NCI-H2227 (cell line): Measurements from ENCODE around the gene TTC31.

Experiments used
- DNase-seq: peaks from one replicate; lab custom pipeline; 2025; ENCODE audit not compliant: unreplicated experiment; lab: John Stamatoyannopoulos, UW

The TTC31 gene

DNA sequence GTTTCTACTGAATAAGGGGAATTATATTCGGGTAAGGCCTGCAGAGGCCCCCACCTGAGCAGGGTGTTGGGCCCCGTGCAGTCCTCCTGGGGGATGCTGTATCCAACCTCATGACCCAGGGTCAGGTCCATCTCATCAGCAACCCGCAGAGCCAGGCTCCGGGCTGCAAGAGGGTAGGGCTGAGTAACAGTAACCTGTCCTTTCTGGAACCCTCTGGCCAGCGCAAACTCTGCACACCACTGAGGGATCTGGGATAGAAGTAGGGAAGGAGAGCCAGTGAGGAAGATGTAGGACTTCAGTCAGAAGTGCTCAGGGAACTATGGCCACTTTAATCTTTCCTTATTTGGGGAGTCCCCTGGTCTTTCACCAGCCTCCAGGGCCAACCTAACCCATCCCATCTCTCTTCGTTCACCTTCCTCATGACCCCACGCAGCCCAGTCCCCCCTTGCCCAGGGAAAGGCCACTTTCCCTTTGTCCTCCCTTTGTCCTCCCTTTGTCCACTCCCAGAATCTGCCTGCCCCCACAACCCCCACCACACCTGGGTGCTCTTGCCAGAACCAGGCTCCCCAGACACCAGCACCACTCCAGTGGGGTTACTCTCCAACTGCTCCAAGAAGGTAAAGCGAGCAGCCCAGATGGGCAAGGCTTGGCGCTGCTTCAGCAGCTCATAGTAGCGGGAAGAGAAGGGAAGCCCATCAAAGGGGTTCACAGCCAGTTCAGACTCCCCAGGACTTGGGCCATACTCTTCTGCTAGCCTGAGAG, 42.3 kb downstream of the TTC31 start:
- no peak for DNase-seq

- DNase-seq: peak; percentile 58
These were observed 43.1 kb downstream of the TTC31 start, which contains the start of gene DQX1 for GRCh38 chr2:74525717-74526648. Gene DQX1 (minus strand): TSS chr2:74526231. CDS start chr2:74525729, 502 bp downstream.

DNA sequence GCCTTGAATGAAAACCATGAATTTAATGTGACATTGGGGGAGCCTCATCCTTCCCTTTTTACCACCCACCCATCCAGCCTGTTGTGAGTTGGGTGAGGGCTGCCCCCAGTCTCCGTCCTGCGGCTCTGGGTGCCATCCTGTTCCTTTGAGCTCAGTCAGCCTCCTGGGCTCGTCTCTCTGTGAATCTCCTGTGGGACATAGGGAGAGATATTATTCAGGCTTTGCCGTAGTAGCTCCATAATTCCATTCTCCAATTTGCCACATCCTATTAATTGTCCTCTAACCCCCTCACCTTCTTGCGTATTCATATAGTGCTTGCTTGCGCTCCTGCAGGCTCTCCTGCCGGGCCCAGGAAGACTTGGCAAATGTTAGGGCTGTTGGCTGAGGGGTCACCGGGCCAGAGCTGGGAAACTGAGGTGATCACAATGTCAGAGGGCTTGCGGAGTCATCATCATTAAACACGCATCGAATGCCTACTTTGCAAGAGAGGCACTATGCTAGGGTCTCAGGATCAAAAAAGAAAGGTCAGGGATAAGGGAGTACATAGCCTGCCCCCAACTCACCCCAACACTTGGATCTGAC, 43.9 kb downstream of the TTC31 start:
- no peak for DNase-seq

DNA sequence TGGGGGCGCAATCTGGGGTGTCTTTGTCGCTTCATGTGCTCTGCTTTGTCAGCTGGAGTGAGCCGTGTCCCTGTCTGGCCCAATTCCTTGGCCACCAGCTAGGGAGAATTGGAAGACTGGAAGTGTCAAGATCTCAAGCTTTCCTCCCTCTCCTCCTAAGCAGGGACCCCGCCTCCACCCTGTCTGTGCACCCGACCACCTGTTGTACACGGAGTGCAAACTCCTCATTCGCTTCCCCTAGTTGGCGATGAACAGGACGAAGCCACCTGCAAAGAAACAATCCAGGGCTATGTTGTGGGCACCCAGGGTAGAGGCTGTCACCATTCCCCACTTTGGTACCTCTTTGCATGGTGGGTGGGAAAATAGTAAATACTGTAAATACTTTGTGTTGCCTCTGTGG, 44.9 kb downstream of the TTC31 start:
- DNase-seq: no peak

DNA sequence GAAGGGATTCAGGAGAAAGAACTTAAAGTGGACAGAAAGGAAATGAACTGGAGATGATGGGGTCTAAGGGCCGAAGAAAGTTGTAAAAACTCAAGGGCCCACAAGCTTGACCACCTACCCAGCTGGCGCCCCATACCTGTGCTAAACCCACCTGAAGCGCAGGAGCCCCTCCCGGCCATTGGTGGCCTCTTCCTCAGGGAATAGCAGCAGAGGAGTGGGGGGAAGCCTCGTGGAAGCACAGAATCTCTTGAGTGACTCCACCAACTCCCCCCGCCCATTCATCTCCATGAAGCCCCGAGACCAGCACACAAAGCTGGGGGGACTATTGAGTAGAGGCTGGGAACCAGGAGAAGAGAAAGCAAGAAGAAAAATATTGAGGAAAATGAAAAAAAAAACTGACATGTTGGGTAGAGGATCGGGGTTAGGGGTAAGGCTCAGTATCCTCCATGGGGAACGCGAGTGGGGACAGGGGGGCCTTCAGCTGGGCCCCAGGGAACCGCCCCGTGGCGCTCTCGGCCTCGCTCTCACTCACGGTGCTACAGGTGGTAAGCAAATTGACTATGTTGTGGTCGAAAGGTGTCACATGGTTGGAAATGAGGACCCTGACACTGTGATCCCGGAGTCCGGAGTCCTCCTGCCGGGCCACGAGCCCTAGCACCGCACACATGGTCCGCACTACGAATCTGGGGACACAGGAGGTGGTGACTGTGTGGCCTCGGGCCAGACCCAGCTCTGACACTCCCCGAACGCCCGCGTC, 45.9 kb downstream of the TTC31 start:
- no peak for DNase-seq

DNA sequence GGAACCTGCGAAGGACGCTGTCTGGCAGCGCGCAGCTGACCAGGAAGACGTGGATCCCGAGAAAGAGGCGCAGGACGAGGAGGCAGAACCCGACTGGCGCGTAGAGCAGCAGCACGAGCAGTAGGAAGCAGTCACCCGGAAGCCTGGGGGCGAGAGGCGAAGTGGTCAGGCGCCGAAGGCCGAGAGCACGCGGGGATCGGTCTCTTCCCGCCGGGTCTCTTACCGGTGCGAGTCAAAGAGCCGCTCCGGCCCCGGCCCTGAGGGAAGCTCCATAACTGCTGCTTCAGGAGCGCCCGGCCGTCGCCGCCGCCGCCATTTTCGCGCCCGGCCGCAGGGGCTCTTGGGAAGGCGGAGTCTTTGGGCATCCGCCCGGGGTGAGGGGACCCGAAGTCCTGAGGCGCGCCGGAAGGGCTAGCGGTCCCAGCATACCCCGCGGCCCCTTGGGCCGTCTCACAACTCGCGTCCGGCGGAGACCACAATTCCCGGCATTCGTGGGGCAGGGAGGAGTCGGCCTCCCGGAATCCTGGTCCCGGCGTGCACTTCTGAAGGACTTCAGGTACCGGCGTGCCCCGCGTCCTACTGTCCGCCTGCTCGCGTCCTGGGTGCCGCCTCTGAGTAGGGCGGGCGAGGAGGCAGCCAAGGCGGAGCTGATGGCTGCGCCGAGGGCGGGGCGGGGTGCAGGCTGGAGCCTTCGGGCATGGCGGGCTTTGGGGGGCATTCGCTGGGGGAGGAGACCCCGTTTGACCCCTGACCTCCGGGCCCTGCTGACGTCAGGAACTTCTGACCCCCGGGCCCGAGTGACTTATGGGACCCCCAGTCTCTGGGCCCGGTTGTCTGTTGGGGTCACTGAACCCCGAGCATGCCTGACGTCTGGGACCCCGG, 46.7 kb downstream of the TTC31 start, which contains the start of the genes AUP1 and HTRA2:
TSS of gene AUP1 (minus strand) at position 350 of the 882 bp plus-strand sequence. CDS start at position 273, 77 bp downstream.
TSS of gene HTRA2 (plus strand) at position 577 of the 882 bp plus-strand sequence. CDS start at position 651, 74 bp downstream.
- DNase-seq: peak; percentile 100

- DNase-seq: peak; percentile 58
These were observed 47.6 kb downstream of the TTC31 start for GRCh38 chr2:74530239-74531187.

DNA sequence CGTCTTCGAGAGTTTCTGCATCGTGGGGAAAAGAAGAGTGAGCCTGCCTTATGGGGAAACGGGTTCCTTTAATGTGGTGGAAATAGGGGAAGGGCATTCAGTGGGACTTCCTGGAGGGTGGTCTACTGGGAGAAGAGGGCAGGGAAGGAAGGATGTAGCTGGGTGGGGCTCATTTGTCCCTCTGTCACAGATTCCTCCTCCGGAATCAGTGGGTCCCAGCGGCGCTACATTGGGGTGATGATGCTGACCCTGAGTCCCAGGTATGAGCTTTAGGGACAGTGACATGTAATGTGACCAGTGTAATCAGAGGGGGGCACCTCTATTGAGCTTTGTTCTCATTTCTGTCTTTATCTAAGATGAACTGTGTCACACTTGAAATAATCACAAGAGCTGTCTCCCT, 48.8 kb downstream of the TTC31 start:
- no peak for DNase-seq

DNA sequence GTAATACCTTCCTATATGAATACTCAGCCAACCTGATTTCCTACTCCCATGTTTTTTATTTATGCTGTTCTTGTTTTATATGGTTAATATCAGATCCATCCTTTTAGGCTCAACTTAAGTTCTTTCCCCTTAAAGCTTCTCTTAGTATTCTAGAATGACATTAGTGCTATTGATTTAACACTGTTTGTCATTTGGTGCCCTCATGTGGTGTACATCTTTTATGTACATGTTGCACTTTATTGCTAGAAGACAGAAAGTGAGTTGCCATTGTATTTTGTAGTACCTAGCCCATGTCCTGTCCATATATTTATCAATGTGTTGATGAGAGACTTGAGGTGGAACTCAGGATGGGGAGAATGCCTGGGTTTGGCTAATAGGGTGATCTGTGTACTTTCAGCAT, 49.3 kb downstream of the TTC31 start:
- DNase-seq: peak; percentile 34

GRCh38 chr2:74533464-74533863, 50.6 kb downstream of the TTC31 start:
- no peak for DNase-seq

- no peak for DNase-seq
These were observed 51.5 kb downstream of the TTC31 start for GRCh38 chr2:74534411-74534810.

DNA sequence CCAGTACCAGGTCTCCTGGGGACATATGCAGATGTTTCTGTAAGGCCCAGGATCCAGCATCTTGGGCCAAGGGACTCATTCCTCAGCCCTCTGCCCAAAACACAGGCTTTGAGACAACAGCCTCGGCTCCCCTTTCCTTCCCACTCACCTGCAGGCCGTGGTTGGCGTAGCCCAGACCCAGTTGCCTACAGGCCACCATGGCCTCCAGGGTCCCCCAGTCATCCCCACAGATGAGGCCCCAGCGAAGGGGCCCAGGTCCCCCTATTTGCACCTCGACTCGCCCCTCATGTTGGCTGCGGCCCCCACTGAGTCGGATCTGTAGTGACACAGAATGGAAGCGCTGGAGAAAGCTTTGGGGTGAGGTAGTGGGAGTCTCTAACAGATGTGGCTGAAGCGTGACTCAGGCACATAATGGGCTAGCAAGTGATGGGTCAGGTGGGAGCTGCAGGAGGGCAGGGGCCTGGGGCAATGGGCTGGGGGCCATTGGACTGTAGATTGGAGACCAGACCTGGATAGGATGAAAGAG, 52.6 kb downstream of the TTC31 start:
- DNase-seq: no peak

GRCh38 chr2:74536166-74536950, 53.5 kb downstream of the TTC31 start:
- DNase-seq: no peak

DNA sequence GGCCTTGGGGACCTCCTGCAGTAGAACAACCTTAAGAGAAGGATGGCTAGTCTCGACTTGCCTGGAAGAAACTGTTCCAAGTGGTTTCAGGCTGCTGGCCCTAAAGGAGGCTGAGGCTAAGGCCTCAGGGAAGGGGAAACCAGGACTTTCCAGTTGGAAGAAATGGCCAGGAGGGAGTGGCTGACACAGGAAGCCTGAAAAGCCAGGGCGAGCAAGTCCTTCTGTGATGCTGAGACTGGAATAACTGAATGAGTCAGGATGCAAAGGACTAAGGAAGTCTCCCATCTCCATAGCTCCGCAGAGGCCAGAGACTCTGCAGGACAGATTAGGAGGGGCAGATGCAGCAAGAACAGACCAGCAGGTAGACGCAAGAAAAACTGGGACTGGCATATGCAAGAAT, 54.3 kb downstream of the TTC31 start:
- DNase-seq: no peak

- no peak for DNase-seq
These were observed 56.0 kb downstream of the TTC31 start for GRCh38 chr2:74538881-74539339.

DNA sequence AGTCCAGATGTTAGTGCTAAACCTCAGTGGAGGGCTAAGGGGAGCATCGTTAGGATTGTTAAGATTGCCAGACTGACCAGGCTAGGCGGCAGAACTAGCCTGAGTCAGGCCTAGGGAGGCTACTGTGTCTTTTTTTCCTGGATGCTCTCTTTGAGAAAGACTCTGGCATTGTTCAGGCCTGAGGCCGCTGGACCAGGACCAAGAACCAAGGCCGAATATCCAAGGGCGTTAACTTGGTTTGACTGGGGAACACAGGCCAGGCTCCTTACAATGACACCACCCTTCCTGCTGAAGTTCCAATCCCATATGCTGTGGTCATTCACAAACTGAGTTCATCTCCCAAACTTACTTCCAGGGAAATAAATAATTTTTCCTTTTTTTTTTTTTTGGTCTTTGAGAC, 57.4 kb downstream of the TTC31 start:
- DNase-seq: no peak

GRCh38 chr2:74542978-74543377, 60.1 kb downstream of the TTC31 start:
- no peak for DNase-seq
